Activated T-cell treated with anti-CD3 and anti-CD28 coated beads for 48 hours (primary cell): ENCODE measurements around the gene FBN3.
"Not testable (repeated sequence)": the region's sequence is repeated elsewhere in the genome, so short reads cannot be mapped to it uniquely, and the experiment has no call there.

Source experiments
- DNase-seq: peaks from one replicate; pipeline ENCODE4 v3.0.0-alpha.2; 2020; ENCODE audit warnings: low read depth

Gene FBN3

DNA sequence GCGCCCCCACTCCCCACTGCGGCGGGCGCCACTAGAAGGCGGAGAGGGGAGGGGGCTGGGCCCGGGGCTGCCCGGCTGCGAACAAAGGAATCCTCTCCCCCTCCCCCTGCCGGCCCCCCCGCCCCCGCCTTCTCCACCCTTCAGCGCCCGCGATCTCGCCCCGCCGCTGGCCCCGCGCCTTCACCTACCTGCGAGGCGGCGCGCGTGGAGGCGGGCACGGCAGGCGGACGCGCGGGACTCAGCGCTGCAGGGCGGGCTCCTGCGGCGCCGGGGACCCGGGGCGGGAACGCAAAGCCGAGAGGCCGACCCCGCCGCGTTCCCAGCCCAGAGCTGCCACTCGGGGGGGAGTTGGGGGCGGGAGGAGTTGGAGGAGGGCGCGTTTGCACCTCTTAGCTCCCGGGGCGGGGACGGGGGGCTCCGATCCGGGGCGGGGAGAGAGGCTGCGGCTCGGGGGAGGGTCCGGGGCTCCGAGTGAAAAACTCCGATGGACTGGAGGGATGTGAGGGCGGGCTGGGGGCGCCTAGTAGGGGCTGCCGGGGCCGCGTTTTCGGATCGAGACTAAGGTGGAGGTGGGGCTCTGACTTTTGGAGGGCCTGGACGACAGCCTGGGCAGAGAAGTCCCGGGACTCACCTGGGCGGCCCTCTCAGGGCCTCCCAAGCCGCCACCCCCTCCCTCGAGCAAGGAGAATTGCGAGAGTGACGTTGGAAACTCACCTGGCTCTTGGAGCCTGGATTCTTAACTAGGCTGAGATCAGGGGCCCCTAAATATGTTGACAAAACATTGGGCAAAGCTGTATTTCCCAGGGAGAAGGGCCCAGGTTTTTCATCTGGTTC, at the start of gene FBN3:
Gene FBN3, minus strand, starts transcription at position 332 of the 834 bp plus-strand sequence. CDS start 2,112 bp downstream, outside the sequence.
- DNase-seq = no peak

DNA sequence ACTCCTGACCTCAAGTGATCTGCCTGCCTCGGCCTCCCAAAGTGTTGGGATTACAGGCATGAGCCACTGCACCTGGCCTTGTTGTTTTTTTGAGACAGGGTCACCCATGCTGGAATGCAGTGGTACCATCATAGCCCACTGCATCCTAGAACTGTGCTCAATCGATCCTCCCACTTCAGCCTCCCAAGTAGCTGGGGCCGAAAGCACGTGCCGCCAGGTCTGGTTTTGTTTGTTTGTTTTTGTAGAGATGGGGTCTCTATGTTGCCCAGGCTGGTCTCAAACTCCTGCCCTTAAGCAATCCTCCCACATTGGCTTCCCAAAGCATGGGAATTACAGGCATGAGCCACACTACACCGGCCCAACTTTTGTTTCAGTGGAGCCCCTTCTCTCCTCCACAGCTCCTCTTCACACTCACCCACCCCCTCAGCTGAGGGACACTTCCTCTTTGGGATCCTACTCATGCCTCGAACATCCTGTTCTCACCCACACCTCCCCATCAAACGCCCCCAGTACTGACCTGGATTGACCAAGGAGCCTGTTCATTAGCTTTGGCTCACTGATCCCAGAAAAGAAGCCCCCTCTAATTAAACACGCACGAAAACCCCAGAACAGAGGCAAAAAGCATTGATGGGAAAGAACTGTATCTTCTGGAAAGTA, 47.0 kb upstream of the FBN3 start:
- no peak for DNase-seq

DNA sequence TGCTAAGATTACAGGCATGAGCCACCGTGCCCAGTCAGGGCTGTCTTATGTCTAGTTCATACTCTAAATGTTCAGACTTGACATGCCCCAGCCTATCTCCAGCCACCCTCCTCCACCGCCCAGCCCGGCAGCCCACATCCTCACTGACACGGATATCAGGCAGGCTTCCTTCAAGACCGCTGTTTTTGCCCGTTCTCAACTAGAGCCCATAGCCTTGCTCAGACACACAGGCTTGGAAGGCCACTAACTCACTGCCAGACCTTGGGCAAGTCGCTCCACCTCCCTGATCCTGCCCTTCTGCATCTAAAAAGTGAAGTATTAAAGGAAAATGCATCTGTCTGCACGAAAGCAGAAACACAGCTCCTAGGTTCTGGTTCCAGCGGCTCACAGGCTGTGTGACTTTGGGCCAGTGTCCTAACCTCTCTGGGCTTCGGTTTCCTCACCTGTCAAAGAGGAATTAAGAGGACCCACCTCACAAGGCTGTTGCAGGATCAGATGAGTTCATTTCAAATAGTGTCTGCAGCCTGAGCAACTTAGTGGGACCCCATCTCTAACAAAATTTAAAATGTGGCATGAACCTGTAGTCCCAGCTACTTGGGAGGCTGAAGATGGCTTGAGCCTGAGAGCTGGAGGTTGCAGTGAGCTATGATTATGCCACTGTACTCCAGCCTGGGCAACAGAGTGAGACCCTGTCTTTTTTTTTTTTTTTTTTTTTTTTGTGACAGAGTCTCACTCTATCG, 45.3 kb upstream of the FBN3 start:
- no peak for DNase-seq

GRCh38 chr19:8192221-8192820, 42.9 kb upstream of the FBN3 start:
- DNase-seq = no peak

GRCh38 chr19:8185343-8186068, 36.1 kb upstream of the FBN3 start:
- no peak for DNase-seq

GRCh38 chr19:8184274-8184673, 34.9 kb upstream of the FBN3 start:
- DNase-seq = no peak

DNA sequence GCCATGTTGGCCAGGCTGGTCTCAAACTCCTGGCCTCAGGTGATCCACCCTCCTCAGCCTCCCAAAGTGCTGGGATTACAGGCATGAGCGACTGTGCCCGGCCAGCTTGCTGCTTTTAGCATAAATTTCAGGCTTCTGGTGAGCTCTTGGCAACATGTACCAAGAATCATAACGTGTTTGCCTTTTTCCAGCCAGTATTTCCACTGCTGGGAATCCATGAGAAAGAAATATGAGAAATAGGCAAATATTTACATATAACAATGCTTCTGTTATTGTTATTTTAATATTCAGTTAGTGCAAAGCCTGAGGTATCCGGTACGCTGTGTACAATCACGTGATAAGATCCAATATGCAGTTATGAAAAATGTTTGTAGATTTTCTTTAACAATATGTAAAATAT, 30.6 kb upstream of the FBN3 start:
- DNase-seq = no peak

DNA sequence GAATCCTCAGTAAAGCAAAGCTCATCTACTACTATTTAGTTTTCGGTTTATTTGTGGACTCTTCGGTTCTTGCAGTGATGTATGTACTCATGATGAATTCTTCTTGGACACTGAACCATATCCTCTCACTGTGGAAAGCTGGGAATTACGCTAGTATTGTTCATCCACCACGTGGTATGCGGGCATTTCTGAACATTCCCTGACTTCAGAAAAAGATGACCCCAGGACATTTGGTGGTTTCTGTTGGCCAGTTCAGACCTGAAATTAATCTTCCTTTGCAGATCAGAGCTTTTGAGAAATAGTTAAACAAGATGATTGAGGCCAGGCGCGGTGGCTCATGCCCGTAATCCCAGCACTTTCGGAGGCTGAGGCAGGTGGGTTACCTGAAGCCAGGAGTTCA, 25.3 kb upstream of the FBN3 start:
- no peak for DNase-seq

DNA sequence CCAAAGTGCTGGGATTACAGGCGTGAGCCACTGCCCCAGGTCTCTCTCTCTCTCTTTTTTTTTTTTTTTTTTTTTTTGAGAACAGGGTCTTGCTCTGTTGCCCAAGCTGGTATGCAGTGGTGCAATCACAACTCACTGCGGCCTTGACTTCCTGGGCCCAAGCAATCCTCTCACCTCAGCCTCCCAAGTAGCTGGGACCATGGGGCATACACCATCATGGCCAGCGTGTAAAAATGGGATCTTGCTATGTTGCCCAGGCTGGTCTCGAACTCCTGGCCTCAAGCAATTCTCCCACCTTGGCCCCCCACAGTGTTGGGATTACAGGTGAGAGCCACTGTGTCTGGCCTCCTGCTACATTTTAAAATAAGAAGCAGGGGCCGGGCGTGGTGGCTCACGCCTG, 19.1 kb upstream of the FBN3 start:
- DNase-seq = no peak

DNA sequence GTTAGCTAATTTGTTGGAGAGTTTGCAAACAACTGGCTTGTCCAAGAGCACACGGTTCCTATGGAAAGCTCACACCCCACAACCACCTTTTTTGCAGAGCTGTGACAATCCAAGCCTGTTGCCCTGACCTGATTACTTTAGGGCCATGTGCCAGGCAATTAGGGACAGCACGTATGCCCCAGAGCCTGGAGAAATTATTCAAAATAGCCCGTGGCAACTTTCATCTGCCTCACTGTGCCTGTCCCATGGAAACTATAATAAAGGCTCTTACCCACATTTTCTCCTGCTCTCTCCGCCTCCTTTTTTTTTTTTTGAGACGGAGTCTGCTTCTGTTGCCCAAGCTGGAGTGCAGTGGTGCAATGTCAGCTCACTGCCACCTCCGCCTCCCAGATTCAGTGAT, 18.6 kb upstream of the FBN3 start:
- no peak for DNase-seq

GRCh38 chr19:8163759-8164158, 14.4 kb upstream of the FBN3 start:
- DNase-seq = no peak

GRCh38 chr19:8161135-8161646, 11.8 kb upstream of the FBN3 start:
- DNase-seq = peak; percentile 38

DNA sequence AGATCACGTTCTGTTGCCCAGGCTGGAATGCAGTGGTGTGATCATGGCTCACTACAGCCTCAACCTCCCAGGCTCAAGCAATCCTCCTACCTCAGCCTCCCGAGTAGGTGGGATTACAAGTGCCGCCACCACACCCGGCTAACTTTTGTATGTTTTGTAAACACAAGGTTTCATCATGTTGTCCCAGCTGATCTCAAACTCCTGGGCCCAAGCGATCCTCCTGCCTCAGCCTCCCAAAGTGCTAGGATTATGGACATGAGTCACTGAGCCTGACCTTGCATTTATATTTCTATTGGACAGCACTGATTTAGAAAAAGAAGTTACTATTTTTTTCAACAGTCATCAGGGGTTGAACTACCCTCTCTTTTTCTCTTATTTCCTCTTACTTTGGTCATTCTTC, 9.9 kb upstream of the FBN3 start:
- DNase-seq = not testable (repeated sequence)

- DNase-seq = no peak
These were observed 9.2 kb upstream of the FBN3 start for GRCh38 chr19:8158411-8159074.

- no peak for DNase-seq
These were observed 5.9 kb upstream of the FBN3 start for GRCh38 chr19:8155318-8155717.

DNA sequence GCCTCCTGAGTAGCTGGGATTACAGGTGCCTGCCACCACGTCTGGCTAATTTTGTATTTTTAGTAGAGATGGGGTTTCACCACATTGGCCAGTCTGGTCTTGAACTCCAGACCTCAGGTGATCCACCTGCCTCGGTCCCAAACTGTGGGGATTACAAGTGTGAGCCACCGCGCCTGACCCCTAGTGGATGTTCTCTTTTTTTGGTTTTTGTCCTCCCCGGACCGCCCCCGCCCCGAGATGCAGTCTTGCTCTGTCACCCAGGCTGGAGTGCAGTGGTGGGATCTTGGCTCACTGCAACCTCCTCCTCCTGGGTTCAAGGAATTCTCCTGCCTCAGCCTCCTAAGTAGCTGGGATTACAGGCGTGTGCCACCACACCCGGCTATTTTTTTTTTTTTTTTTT, 4.6 kb upstream of the FBN3 start:
- peak; percentile 29 for DNase-seq

GRCh38 chr19:8151767-8152035, 2.3 kb upstream of the FBN3 start:
- DNase-seq = no peak

DNA sequence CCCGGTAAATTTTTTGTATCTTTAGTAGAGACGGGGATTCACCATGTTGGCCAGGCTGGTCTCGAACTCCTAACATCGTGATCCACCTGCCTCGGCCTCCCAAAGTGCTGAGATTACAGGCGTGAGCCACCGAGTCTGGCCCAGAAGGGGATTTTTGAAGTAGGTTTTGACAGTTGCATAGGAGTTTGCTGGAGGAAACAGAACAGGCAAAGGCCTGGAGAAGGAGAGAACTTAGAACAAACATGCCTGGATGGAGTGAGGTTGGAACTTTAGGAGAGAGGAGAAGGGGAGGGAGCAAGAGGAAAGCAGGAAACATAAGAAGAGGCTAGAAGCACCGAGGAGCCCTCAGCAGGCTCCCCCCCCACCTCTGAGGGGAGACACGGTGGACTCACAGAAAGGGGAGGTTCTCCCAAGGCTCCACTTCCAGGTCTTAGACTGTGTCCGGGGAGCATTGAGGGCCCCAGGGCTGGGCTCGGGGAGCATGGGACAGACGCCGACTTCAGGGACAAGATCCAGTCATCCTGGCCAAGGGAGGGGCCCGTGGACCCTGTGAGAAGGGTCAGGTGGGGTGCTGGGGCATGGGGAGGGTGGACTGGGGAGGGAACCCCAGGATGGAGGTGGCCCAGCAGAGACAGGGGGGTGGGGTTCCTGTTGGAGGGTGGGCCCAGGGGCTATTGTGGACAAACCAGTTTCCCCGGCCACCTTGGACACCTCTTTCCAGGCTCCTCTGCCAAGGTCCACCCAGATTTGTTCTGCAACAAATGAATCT, 1.8 kb upstream of the FBN3 start:
- DNase-seq = no peak

DNA sequence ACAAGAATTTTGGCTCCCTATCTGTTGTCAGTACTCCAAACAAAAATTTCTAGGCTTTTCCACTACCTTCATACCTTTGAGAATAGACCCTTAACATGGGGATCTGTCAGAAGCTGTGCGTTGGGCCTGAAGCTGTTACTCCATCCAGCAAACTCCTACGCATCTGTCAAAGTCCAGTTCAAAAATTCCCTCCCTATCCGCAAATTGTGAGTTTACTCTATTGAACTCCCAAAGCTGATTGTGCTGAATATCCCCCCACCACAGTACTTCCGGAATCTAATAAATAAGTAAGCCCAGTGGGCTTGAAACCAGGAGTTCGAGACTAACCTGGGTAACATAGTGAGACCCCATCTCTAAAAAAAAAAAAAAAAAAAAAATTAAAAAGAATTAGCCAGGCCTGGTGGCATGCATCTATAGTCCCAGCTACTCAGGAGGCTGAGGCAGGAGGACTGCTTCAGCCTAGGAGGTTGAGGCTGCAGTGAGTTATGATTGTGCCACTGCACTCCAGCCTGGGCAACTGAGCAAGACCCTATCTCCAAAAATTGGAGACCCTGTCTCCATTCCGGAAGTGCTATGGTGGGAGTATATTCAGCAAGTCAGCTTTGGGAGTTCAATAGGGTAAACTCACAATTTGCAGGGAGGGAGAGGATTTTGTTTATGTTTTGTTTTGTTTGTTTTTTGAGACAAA, 930 bp upstream of the FBN3 start:
- DNase-seq = no peak
